ENCODE data around the gene IFNG.
"Not testable (repeated sequence)": the region's sequence is repeated elsewhere in the genome, so short reads cannot be mapped to it uniquely, and the experiment has no call there.

GRCh38 chr12:68174761-68175160, 15.2 kb upstream of the IFNG start:
- TF ChIP-seq CHD4 (IDR thresholded peaks at IDR 0.05); EZH2 (IDR thresholded peaks at IDR 0.05; ENCODE audit: borderline replicate concordance, control insufficient read depth, low read depth, low read length); NR2C2 (IDR thresholded peaks at IDR 0.05; ENCODE audit: borderline replicate concordance, control insufficient read depth, insufficient read length, low read depth); CBX5 (IDR thresholded peaks at IDR 0.05; ENCODE audit: low read depth); CEBPB (IDR thresholded peaks at IDR 0.05; ENCODE audit: borderline replicate concordance in 1 of 2, low read depth in 2 of 2, low read length in 2 of 2); RCOR1 (conservative IDR thresholded peaks at IDR 0.05; ENCODE audit: low read depth, low read length); TCF12 (IDR thresholded peaks at IDR 0.05; ENCODE audit: low read depth, low read length); RB1 (IDR thresholded peaks at IDR 0.05; ENCODE audit: borderline replicate concordance); POLR2A (IDR thresholded peaks at IDR 0.05; ENCODE audit: low read depth, low read length); CTCF (IDR thresholded peaks at IDR 0.05 in 2 of 3, conservative IDR thresholded peaks at IDR 0.05 in 1 of 3; ENCODE audit: control insufficient read depth in 2 of 3, extremely low read depth in 1 of 3, insufficient read depth in 1 of 3, low read depth in 3 of 3, low read length in 3 of 3); MTA3 (IDR thresholded peaks at IDR 0.05; ENCODE audit: borderline replicate concordance, low read length): not testable (repeated sequence)
